ENCODE results near the gene TNRC6B. TPM values are rescaled to one million over a fixed set of nuclear protein-coding genes. Genes with fewer than 3 reads are reported as not detected.
"Not testable (repeated sequence)": the region's sequence is repeated elsewhere in the genome, so short reads cannot be mapped to it uniquely, and the experiment has no call there.

The TNRC6B gene
- total RNA-seq, 6 experiments from 2014 or later, result 13.0 to 27.1 (median 22.7) TPM

GRCh38 chr22:40218723-40219294 is 41.1 kb downstream of the TNRC6B start:
- ATAC-seq (no peak), DNase-seq (no peak)
- no peaks in the 10 kb centered on the region for H3K9me3 ChIP-seq
- no peaks in the 10 kb centered on the region for H3K27me3 ChIP-seq
- peaks cover 0 to 4% (median 0%) of the 10 kb centered on the region in 4 donors for H3K4me1 ChIP-seq
- no peaks in the 10 kb centered on the region for H3K36me3 ChIP-seq
- WGBS (ENCODE audit: insufficient coverage, low coverage, low lambda C conversion rate, missing lambda C conversion rate), result 88% methylated on average over 6 of the region's 6 CpGs
- no peak overlapping the region for H3K27ac ChIP-seq
- H3K4me3 ChIP-seq, result no peak overlapping the region
- intact Hi-C loops (cut with DNase I), result no loop called here
- TF ChIP-seq CTCF (IDR thresholded peaks at IDR 0.05) (no peak), POLR2A (IDR thresholded peaks at IDR 0.05) (no peak)

GRCh38 chr22:40220316-40221054 is 42.8 kb downstream of the TNRC6B start:
- Histone ChIP-seq H3K9me3 (no peaks in the 10 kb centered on the region), H3K36me3 (no peaks in the 10 kb centered on the region), H3K4me1 (peaks cover 0 to 4% (median 0%) of the 10 kb centered on the region in 4 donors), H3K4me3 (no peak overlapping the region), H3K27me3 (no peaks in the 10 kb centered on the region), H3K27ac (no peak overlapping the region)
- no peak for TF ChIP-seq POLR2A (IDR thresholded peaks at IDR 0.05)
- no peak for TF ChIP-seq CTCF (IDR thresholded peaks at IDR 0.05)
- WGBS (ENCODE audit: insufficient coverage, low coverage, low lambda C conversion rate, missing lambda C conversion rate), result 45% methylated on average over 8 of the region's 8 CpGs
- intact Hi-C loops (cut with DNase I), result no loop called here
- ATAC-seq (no peak), DNase-seq (no peak)

- no peak for TF ChIP-seq POLR2A (IDR thresholded peaks at IDR 0.05)
- no peak for TF ChIP-seq CTCF (IDR thresholded peaks at IDR 0.05)
- ATAC-seq (no peak), DNase-seq (no peak)
- intact Hi-C loops (cut with DNase I), result no loop called here
- H3K9me3 ChIP-seq, result no peaks in the 10 kb centered on the region
- H3K27me3 ChIP-seq, result no peaks in the 10 kb centered on the region
- WGBS (ENCODE audit: insufficient coverage, low coverage, low lambda C conversion rate, missing lambda C conversion rate), result 81% methylated on average over 4 of the region's 5 CpGs
- H3K4me3 ChIP-seq, result no peak overlapping the region
- H3K27ac ChIP-seq, result no peak overlapping the region
- H3K4me1 ChIP-seq, result peaks cover 0 to under 1% (median 0%) of the 10 kb centered on the region in 4 donors
- H3K36me3 ChIP-seq, result no peaks in the 10 kb centered on the region
Measured at GRCh38 chr22:40221055-40221414, 43.3 kb downstream of the TNRC6B start.

GRCh38 chr22:40222979-40223378 is 45.3 kb downstream of the TNRC6B start:
- H3K9me3 ChIP-seq; intact Hi-C loops (cut with DNase I): not testable (repeated sequence)

GRCh38 chr22:40224702-40225101 is 47.0 kb downstream of the TNRC6B start:
- peaks cover 0 to 2% (median 0%) of the 10 kb centered on the region in 4 donors for H3K36me3 ChIP-seq
- no peaks in the 10 kb centered on the region for H3K9me3 ChIP-seq
- DNase-seq (no peak), ATAC-seq (no peak)
- 88% methylated on average over 6 of the region's 6 CpGs for WGBS (ENCODE audit: insufficient coverage, low coverage, low lambda C conversion rate, missing lambda C conversion rate)
- no peak overlapping the region for H3K27ac ChIP-seq
- H3K4me3 ChIP-seq, result no peak overlapping the region
- no peaks in the 10 kb centered on the region for H3K4me1 ChIP-seq
- no peak for TF ChIP-seq CTCF (IDR thresholded peaks at IDR 0.05)
- TF ChIP-seq POLR2A (IDR thresholded peaks at IDR 0.05), result no peak
- intact Hi-C loops (cut with DNase I), result no loop called here
- no peaks in the 10 kb centered on the region for H3K27me3 ChIP-seq

More at GRCh38 chr22:40222979-40223378, 45.3 kb downstream of the TNRC6B start:
- 76% methylated on average over 8 of the region's 8 CpGs for WGBS (ENCODE audit: insufficient coverage, low coverage, low lambda C conversion rate, missing lambda C conversion rate)
- H3K27ac ChIP-seq, H3K36me3 ChIP-seq, DNase-seq, ATAC-seq, H3K4me1 ChIP-seq, H3K27me3 ChIP-seq, H3K4me3 ChIP-seq: not testable (repeated sequence)

Data from right lobe of liver (tissue), 6 donors.